ENCODE data around the gene RAP2B.
A peak's percentile ranks its signal among the peaks of the same experiment; 100 is the strongest.
"Not testable (repeated sequence)": the region's sequence is repeated elsewhere in the genome, so short reads cannot be mapped to it uniquely, and the experiment has no call there.

Gene RAP2B
- 86.7 to 135 (median 119) reads per million in 4 experiments for total RNA-seq

- DNase-seq: peak; percentile 96
These were observed at the start of gene RAP2B for GRCh38 chr3:153161714-153162512. Gene RAP2B (plus strand): TSS chr3:153162226. CDS start chr3:153162694, 468 bp downstream.

GRCh38 chr3:153113541-153113940 is 48.5 kb upstream of the RAP2B start:
- DNase-seq: no peak

- DNase-seq: not testable (repeated sequence)
These were observed 47.8 kb upstream of the RAP2B start for GRCh38 chr3:153114270-153114669.

- DNase-seq: no peak
These were observed 46.7 kb upstream of the RAP2B start for GRCh38 chr3:153115326-153115725.

- no peak for DNase-seq
These were observed 34.2 kb upstream of the RAP2B start for GRCh38 chr3:153127788-153128187.

- no peak for DNase-seq
These were observed 32.6 kb upstream of the RAP2B start for GRCh38 chr3:153129426-153129825.

- DNase-seq: no peak
These were observed 32.2 kb upstream of the RAP2B start for GRCh38 chr3:153129866-153130265.

GRCh38 chr3:153130312-153130977 is 31.6 kb upstream of the RAP2B start:
- no peak for DNase-seq

- DNase-seq: no peak
These were observed 24.4 kb upstream of the RAP2B start for GRCh38 chr3:153137626-153138025.

- no peak for DNase-seq
These were observed 23.5 kb upstream of the RAP2B start for GRCh38 chr3:153138276-153139210.

GRCh38 chr3:153142961-153143360 is 19.1 kb upstream of the RAP2B start:
- DNase-seq: no peak

- DNase-seq: no peak
These were observed 18.0 kb upstream of the RAP2B start for GRCh38 chr3:153144071-153144470.

GRCh38 chr3:153144779-153145178 is 17.2 kb upstream of the RAP2B start:
- DNase-seq: no peak

- DNase-seq: no peak
These were observed 16.6 kb upstream of the RAP2B start for GRCh38 chr3:153145454-153145853.

GRCh38 chr3:153146191-153147053 is 15.6 kb upstream of the RAP2B start:
- no peak for DNase-seq

GRCh38 chr3:153150991-153151390 is 11.0 kb upstream of the RAP2B start:
- DNase-seq: no peak

GRCh38 chr3:153155786-153156185 is 6.2 kb upstream of the RAP2B start:
- DNase-seq: not testable (repeated sequence)

- DNase-seq: no peak
These were observed 3.8 kb upstream of the RAP2B start for GRCh38 chr3:153158189-153158588.

GRCh38 chr3:153158961-153159735 is 2.9 kb upstream of the RAP2B start:
- no peak for DNase-seq

- DNase-seq: no peak
These were observed 2.1 kb upstream of the RAP2B start for GRCh38 chr3:153159771-153160397.

Data from effector CD8-positive, alpha-beta T cell (primary cell).